Stomach (tissue), 9 donors: ENCODE data around the gene LIN28A. TPM values are rescaled to one million over a fixed set of nuclear protein-coding genes. Genes with fewer than 3 reads are reported as not detected.
"Not testable (repeated sequence)": the region's sequence is repeated elsewhere in the genome, so short reads cannot be mapped to it uniquely, and the experiment has no call there.

ENCODE experiments used
- DNase-seq, 2 donors: peaks; one replicate each; pipeline versions ENCODE4 v3.0.0 to v3.0.0-alpha.2; 2013 to 2019
- H3K27ac ChIP-seq, 5 donors: fragments of 200-600 bp in 4 of 5; sonication (generic) in 4 of 5; one replicate each; pipeline ENCODE4 v1.5.1; 2013 to 2019; ENCODE audit warnings: mild to moderate bottlenecking in 1 of 5, moderate library complexity in 1 of 5
- H3K27me3 ChIP-seq, 3 donors: fragments of 200-600 bp; sonication (generic); one replicate each; pipeline ENCODE4 v1.5.1; 2017 to 2019; ENCODE audit warnings: mixed run types in 1 of 3
- H3K36me3 ChIP-seq, 4 donors: fragments of 200-600 bp; sonication (generic); 1 replicate in 3 of 4; 2 replicates in 1 of 4; pipeline ENCODE4 v1.5.1; 2016 to 2019
- H3K4me1 ChIP-seq, 4 donors: fragments of 200-600 bp; sonication (generic); one replicate each; pipeline ENCODE4 v1.5.1; 2016 to 2019
- H3K4me3 ChIP-seq, 4 donors: fragments of 200-600 bp; sonication (generic) in 3 of 4; one replicate each; pipeline ENCODE4 v1.5.1; 2016 to 2019; ENCODE audit warnings: mild to moderate bottlenecking in 1 of 4
- H3K9me3 ChIP-seq, 4 donors: fragments of 200-600 bp; sonication (generic); one replicate each; pipeline ENCODE4 v1.5.1; 2016 to 2019
- EP300 ChIP-seq: sonication (generic); formaldehyde crosslinking; IDR thresholded peaks from one replicate; pipeline ENCODE4 v1.6.1; 2017; ENCODE audit warnings: antibody characterized with exemption
- POLR2A ChIP-seq, 4 donors: fragments of 450-650 bp; IDR thresholded peaks; one replicate each; pipeline ENCODE4 v1.6.1; 2016; ENCODE audit warnings: antibody characterized with exemption in 4 of 4, control low read depth in 2 of 4, mild to moderate bottlenecking in 1 of 4, moderate library complexity in 1 of 4
- POLR2AphosphoS5 ChIP-seq, 3 donors: sonication (generic); formaldehyde crosslinking; IDR thresholded peaks; one replicate each; pipeline ENCODE4 v1.6.1; 2016; ENCODE audit warnings: antibody characterized with exemption in 3 of 3
- WGBS, 5 donors: extraction: QIAGEN DNeasy Blood & Tissue Kit in 3 of 5; methylation state at CpG; one replicate each; pipeline versions ENCODE4 v1.1.5 to v1.1.7; 2013 to 2018; 5-methylcytosine and 5-hydroxymethylcytosine counted together
- intact Hi-C: fragments of 100-400 bp; cut with DNase I; formaldehyde crosslinking; loops from one replicate; pipeline ENCODE4 v1.15.1; 2023; ENCODE audit warnings: low total_unique reads
- polyA plus RNA-seq, 3 donors: library from polyadenylated mRNA; stranded (reverse); fragments of 200-250 nt; gene quantifications; one replicate each; pipeline ENCODE4 v1.2.3, GENCODE V29; 2013
- total RNA-seq, 5 donors: library from RNA; depleted of rRNA; stranded (reverse); fragments of >200 nt; gene quantifications; one replicate each; pipeline versions ENCODE4 v1.1.0 to v1.2.3, GENCODE V29; 2014 to 2016
- TF ChIP-seq, protein P1 (sequence below), 7 experiments: fragments of 450-650 bp in 4 of 7; fragments of 200-600 bp in 3 of 7; sonication (generic) in 3 of 7; IDR thresholded peaks; one replicate each; pipeline ENCODE4 v1.5.1; 2016 to 2019; ENCODE audit warnings: antibody characterized with exemption in 7 of 7, control low read depth in 2 of 7, mild to moderate bottlenecking in 1 of 7
- donor health status: healthy with polysubstance abuse.
- donor health status: Bipolar disorder and iron deficiency.
- donor health status: healthy.

The LIN28A gene
- total and polyA plus RNA-seq, 8 donors = not detected

DNA sequence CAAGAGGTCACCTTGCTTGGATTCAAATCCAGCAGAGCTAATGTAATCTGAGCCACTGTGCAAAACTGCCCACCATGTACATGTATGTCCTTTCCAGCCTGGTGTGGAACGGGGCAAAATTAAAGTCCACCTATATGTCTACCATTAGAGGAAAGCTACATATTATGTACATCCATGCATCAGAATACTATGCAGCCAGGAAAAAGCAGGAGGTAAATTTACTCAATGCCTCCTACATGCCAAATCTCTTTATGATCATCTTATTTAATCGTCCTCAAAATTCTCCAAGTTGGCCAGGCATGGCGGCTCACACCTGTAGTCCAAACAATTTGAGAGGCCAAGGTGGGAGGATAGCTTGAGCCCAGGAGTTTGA is 31.8 kb upstream of the LIN28A start:
- DNase-seq = no peak
- TF ChIP-seq POLR2AphosphoS5 (IDR thresholded peaks at IDR 0.05) (no peak), EP300 (no peak), POLR2A (IDR thresholded peaks at IDR 0.05) (no peak)
- TF ChIP-seq, protein P1, sequence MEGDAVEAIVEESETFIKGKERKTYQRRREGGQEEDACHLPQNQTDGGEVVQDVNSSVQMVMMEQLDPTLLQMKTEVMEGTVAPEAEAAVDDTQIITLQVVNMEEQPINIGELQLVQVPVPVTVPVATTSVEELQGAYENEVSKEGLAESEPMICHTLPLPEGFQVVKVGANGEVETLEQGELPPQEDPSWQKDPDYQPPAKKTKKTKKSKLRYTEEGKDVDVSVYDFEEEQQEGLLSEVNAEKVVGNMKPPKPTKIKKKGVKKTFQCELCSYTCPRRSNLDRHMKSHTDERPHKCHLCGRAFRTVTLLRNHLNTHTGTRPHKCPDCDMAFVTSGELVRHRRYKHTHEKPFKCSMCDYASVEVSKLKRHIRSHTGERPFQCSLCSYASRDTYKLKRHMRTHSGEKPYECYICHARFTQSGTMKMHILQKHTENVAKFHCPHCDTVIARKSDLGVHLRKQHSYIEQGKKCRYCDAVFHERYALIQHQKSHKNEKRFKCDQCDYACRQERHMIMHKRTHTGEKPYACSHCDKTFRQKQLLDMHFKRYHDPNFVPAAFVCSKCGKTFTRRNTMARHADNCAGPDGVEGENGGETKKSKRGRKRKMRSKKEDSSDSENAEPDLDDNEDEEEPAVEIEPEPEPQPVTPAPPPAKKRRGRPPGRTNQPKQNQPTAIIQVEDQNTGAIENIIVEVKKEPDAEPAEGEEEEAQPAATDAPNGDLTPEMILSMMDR (IDR thresholded peaks at IDR 0.05) = no peak
- Histone ChIP-seq H3K9me3 (no peaks in the 10 kb centered on the region), H3K36me3 (no peaks in the 10 kb centered on the region), H3K27ac (no peak overlapping the region), H3K4me3 (no peak overlapping the region), H3K27me3 (peaks cover 0 to 24% (median 0%) of the 10 kb centered on the region in 3 donors), H3K4me1 (peaks cover 0 to 8% (median 4%) of the 10 kb centered on the region in 4 donors)
- intact Hi-C loops = no loop called here
- 87 to 96% (median 94%) methylated on average over 3 of the region's 3 CpGs for WGBS, 5 donors

DNA sequence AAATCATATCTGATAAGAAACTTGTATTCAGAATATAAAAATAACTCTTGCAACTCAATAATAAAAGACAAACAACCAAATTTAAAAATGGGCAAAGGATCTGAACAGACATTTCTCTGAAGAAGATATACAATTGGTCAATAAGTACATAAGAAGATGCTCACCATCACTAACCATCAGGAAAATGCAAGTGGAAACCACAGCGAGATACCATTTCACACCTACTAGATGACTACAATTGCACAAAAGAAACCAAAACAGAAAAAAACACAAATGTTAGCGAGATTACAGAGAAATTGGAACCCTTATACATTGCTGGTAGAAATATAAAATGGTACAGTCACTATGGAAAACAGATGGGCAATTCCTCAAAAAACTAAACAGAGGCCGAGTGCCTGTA is 26.5 kb upstream of the LIN28A start:
- Histone ChIP-seq H3K4me3 (no peak overlapping the region), H3K4me1 (no peaks in the 10 kb centered on the region), H3K27ac (no peak overlapping the region), H3K27me3 (peaks cover 0 to 35% (median 0%) of the 10 kb centered on the region in 3 donors), H3K36me3 (no peaks in the 10 kb centered on the region), H3K9me3 (no peaks in the 10 kb centered on the region)
- DNase-seq = no peak
- WGBS, 5 donors = 70 to 78% (median 72%) methylated on average over 3 of the region's 3 CpGs
- TF ChIP-seq EP300 = no peak
- TF ChIP-seq, protein P1 (IDR thresholded peaks at IDR 0.05) = no peak
- no peak for TF ChIP-seq POLR2AphosphoS5 (IDR thresholded peaks at IDR 0.05)
- no peak for TF ChIP-seq POLR2A (IDR thresholded peaks at IDR 0.05)
- intact Hi-C loops = no loop called here

DNA sequence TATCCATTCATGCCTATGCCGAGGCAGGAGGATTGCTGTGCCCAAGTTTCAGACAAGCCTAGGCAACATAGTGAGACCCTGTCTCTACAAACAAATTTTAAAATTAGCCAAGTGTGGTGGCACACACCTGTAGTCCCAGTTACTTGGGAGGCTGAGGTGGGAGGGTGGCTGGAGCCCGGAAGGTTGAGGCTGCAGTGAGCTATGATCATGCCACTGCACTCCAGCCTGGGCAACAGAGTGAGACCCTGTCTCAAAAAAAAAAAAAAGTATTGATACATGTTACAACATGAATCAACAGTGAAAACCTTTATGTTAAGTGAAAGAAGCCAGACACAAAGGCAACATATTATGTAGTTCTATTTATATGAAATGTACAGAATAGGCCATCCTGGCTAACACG is 25.6 kb upstream of the LIN28A start:
- 78 to 96% (median 90%) methylated on average over 3 of the region's 3 CpGs for WGBS, 5 donors
- intact Hi-C loops, H3K36me3 ChIP-seq, H3K27ac ChIP-seq, H3K4me1 ChIP-seq, H3K4me3 ChIP-seq, DNase-seq, H3K9me3 ChIP-seq: not testable (repeated sequence)
- peaks cover 0 to 43% (median 0%) of the 10 kb centered on the region in 3 donors for H3K27me3 ChIP-seq

DNA sequence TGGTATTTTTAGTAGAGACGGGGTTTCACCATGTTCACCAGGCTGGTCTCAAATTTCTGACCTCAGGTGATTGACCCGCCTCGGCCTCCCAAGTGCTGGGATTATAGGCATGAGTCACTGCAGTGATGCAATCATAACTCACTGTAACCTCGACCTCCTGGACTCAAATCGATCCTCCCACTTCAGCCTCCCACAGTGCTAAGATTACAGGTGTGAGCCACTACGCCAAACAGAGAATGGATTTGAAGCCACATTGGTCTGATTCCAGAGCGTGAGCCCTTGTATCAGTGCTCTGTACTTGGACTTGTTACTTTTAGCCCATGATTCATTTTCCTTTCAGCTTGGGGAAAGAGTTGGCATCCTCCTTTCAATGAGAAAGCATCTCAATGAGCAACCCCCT is 23.2 kb upstream of the LIN28A start:
- H3K27ac ChIP-seq = no peak overlapping the region
- no peaks in the 10 kb centered on the region for H3K9me3 ChIP-seq
- H3K4me3 ChIP-seq = no peak overlapping the region
- no peak for DNase-seq
- intact Hi-C loops = no loop called here
- no peaks in the 10 kb centered on the region for H3K4me1 ChIP-seq
- TF ChIP-seq POLR2A (IDR thresholded peaks at IDR 0.05) = no peak
- peaks cover 0 to 43% (median 0%) of the 10 kb centered on the region in 3 donors for H3K27me3 ChIP-seq
- WGBS, 5 donors = 56 to 71% (median 69%) methylated on average over 7 of the region's 7 CpGs
- no peaks in the 10 kb centered on the region for H3K36me3 ChIP-seq

DNA sequence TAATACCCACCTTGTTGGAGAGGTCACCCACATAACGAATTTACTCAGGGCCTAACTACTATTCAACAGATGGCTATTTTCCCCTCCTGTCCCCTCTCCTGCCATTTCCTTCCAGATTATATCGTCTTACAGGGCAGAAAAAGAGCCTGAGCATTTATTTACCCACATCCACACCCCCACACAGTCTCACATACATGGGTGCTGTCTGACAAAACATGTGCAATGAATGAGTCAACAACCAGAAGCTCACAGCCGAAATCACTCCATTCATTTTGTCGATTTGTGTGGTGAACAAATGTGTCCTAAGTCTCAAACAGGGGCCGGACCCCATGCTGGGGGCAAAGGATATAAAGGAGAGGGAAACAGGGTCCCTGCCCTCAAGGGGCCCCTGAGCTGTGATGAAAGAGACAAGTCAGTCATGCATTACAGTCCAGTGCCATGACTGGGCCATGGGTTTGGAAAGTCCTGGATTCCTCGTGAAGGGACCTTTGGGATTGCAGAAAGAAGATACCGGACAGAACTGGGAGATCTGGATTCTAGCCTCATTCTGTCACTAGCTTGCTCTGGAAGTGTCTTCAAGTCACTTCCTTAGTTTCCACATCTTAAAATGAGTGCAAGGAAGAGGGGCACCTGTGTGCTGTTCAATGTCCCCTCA is 21.7 kb upstream of the LIN28A start:
- no peaks in the 10 kb centered on the region for H3K9me3 ChIP-seq
- no peak for DNase-seq
- H3K36me3 ChIP-seq = no peaks in the 10 kb centered on the region
- H3K4me1 ChIP-seq = no peaks in the 10 kb centered on the region
- H3K4me3 ChIP-seq = no peak overlapping the region
- intact Hi-C loops = no loop called here
- H3K27ac ChIP-seq = no peak overlapping the region
- WGBS, 5 donors = 60 to 73% (median 70%) methylated on average over 7 of the region's 7 CpGs
- H3K27me3 ChIP-seq = peaks cover 0 to 44% (median 0%) of the 10 kb centered on the region in 3 donors
- no peak for TF ChIP-seq POLR2AphosphoS5 (IDR thresholded peaks at IDR 0.05)
- TF ChIP-seq EP300 = no peak
- TF ChIP-seq POLR2A (IDR thresholded peaks at IDR 0.05) = no peak
- TF ChIP-seq, protein P1 (IDR thresholded peaks at IDR 0.05) = no peak
